Stimulated activated CD8-positive, alpha-beta memory T cell treated with anti-CD3 and anti-CD28 coated beads, Interleukin-12 subunit alpha, Interleukin-12 subunit beta, amount 100 ng/mL, for 24 hours (primary cell): ENCODE results near the gene RNF223.
"Not testable (repeated sequence)": the region's sequence is repeated elsewhere in the genome, so short reads cannot be mapped to it uniquely, and the experiment has no call there.

Experiments used
- DNase-seq: peaks from one replicate; pipeline ENCODE4 v3.0.0-alpha.2; 2020; ENCODE audit errors: extremely low read depth

The RNF223 gene

DNA sequence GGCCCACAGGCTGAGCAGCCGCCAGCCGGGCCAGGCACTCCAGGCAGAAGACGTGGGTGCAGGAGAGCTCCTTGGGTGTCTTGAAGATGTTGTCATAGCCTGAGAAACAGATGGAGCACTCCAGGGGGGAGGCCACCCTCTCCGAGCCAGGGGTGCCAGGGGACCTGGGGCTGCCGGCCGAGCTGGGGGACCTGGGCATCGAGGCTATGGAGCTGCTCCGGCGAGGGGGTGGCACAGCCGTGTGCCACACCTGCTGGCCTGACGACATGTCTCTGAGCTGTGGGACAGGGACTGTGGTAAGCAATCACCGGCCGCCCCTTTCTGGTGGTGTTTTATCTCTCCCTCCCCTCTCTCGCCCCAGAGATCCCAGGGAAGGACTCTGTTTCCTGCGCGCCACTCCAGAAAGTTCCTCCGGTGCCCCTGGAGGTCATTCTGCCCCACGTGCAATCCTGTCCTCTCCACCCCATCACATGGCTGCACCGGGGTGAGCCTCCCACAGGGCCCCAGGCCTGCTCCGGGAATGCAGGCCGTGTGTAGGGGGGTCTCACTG is 1.7 kb downstream of the RNF223 start:
- no peak for DNase-seq

DNA sequence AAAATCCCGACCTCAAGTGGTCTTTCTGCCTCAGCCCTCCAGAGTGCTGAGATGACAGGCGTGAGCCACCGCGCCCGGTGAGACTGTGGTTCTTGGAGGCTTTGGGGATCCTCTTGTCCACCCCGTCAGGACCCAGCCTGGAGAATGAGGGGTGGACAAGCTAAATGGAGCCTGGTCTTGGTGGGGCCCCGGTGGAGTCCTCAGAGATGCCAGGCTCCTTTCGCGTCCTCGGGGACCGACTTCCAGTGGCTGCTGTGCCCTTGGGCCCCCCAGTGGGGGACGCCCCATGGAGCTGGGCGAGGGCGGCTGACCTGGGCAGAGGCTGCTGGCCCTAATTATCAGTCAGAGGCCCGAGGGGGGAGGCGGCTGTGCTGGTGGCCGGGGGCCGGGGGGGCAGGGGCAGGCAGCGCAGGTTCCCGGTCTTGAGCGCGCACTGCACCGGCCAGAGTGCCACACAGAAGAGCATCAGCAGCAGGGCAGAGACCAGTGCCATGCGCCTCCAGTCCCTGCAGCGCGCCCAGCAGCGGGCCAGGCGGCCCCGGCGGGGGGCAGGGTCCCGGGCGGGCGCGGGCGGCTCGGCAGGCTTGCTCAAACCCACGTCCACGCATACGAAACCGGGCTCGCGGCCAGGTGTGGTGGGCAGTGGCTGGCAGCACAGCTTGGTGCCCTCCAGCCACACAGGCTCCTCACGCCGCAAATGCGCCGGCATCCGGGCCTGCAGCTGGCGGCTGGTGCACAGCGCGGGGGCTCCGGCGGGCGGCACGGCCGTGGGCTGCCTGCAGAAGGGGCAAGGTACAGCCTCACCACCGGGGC is 2.4 kb downstream of the RNF223 start:
- DNase-seq, result no peak

DNA sequence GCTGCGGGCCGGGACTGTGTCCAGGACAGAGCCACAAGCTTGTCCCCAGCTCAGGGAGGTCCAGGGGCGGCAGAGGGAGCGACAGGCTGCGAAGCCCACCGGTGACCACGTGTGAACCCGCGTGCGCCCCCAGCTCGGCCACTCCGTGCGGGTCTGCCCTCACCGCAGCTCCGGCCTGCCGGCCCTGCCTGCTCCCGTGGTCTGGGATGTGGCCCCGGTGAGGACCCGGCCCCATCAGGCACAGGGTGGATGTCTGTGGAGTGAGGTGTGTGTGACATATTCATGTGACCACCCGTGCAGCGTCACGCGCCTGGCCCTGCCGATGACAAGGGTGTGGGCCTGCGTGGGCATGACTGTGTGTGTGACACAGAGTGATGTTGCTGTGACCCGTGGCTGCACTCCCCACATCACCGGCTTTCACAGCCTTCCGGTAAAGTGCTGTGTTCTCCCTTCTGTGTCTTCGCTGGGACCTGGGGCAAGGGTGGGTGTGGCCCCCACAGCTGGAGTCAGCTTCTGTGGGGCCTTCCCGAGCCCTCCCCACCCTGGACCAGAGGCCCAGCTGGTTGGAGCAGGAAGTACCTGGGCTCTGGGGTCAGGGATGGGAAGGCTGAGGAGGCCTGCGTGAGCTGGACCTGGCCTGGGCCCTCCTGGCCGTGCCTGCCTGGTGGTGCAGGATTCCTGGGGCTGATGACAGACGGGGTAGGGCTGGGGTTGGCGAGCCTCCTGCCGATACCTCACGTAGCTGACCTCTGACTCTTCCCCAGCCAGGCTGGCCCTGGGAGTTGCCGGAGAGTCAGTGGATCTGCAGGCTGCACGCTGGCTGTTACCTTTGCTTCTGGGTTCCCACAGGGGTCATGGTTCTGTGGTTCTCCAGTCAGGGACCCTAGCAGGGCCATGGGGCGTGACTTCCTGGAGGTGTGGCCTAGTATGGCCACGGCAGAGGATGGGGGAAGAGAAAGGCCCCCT is 4.1 kb downstream of the RNF223 start:
- DNase-seq, result no peak

DNA sequence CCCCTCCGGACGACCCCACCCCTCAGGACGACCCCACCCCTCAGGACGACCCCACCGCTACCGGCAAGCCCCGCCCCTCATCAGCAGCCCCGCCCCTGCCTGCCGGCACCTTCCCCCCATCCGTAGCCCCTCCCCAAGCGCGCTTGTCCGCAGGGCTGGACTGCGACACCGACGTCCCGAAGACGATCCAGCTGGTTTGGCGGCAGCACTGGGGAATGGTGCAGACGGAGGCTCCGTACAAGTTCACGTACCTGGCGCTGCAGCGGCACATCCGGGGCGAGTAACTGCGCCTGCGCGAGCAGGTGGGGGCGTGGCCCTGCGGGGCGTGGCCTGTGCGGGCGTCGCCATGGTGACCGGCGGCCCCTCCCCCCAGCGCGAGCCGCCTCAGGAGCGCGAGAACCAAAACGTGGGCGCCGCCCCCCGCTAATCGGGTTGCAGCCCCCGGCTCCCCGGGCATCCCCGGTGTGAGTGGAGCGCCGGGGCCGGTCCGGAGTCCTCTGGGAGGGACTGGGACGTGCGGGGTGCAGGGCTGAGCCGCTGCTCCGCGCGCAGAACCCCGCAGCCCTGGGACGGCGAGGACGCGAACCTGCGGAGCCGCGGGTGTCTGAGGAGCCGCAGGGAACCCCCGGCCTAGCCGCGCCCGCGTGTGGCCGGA is 4.9 kb downstream of the RNF223 start:
- peak; percentile 61 for DNase-seq

DNA sequence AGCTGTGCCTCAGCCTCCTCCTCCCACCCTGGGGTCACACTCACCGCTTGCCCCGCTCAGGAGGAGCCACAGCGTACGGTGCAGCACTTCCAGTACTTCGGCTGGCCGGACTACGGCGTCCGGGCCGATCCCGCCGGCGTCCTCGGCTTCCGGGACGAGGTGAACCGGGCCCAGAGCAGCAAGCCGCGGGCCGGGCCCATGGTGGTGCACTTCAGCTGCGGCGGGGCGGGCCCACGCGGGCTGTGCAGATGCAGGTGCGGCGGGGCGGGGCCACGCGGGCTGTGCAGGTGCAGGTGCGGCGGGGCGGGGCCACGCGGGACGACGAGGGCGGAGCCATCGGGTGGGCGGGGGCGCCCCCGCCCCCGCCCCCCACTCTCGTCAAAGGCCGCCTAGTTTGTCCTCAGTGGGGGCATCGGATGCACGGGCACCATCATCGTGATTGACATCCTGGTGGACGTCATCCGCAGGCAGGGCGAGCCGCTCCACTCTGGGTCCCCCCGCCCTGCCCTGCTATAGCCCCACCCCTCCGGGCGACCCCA is 5.5 kb downstream of the RNF223 start:
- DNase-seq, result no peak

DNA sequence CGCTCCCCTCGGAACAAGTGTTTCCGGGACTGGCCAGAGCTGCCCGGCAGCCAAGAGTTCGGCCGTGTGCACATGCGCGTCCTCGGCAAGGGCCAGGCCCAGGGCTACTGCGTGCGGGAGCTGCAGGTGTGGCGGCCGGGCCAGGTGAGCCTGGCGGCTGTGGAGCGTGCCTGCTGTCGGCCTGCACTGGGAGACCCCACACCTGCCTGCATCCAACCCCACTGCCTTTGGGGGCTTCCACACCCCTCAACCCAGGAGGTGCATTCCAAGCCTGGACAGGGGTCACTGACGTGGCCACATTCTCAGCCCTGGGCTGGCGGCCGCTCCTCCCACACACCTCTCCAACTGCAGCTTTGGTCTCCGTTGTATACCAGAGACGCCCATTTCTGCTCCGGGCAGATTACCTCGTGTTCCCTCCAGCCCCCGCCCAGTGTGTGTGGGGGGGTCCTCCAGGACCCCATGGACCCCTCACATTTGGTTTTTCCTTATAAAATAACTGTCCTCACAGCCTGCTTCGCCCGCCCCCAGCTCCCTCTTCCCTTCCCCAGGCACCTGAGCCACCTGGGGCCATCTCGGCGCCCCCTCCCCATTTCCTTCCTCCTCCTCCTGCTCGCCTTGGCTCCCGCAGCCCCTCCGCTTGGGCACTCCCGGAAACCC is 6.1 kb downstream of the RNF223 start:
- DNase-seq, result no peak

DNA sequence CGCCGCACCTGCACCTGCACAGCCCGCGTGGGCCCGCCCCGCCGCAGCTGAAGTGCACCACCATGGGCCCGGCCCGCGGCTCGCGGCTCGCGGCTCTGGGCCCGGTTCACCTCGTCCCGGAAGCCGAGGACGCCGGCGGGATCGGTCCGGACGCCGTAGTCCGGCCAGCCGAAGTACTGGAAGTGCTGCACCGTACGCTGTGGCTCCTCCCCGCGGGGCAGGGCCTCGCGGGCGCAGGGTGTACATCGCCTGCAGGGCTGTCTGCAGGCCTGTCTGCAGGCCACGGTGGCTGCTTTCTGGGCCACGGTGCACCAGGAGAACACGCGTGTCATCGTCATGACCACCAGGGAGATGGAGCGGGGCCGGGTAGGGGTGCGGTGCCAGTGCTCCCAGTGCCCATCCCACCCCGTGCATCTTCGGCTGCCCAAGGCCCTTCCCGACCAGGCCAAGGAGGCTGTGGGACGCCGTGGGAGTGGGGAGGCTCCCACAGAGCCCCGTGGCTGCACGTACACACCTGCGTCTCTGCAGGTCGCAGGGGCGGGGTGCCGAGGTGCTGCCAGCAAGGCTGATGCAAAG is 6.7 kb downstream of the RNF223 start:
- DNase-seq, result no peak

DNA sequence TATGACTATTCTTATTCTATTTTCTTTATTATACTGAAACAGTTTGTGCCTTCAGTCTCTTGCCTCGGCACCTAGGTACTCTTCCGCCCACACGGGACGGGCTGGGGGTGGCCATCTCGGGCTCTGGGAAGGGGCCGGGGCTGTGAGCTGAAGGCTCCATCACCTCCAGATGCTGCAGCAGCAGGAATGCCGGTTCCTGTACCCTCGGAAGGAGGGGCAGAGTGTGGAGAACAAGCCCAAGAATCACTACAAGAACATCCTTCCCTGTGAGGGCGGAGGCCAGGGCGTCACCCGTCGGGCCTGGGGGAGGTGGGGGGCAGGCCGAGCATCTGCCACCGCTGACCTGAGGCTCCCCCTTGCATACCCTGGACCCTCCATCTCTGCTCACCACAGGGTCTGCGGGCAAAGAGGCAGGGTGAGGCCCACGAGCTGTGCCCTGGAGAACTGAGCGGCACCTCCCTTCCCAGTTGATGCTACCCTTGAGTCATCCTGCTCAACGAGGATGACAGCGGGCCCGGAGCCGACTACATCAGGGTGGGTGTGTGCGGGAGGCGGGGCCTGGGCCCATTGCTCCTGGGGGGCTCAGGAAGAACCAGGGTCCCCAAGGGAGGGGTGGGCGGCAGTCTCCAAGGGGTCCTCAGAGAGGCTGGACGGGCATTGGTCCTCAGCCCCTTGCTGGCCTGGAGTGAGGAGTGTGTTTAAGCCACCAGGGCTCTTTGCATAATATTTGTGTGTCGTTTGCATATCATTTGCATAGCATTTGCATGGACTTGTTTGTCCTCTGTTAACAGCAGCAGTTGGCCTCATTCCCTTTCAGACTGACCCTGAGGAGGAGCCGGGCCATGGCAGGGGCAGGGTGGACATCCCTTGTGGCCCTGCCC is 7.5 kb downstream of the RNF223 start:
- no peak for DNase-seq

DNA sequence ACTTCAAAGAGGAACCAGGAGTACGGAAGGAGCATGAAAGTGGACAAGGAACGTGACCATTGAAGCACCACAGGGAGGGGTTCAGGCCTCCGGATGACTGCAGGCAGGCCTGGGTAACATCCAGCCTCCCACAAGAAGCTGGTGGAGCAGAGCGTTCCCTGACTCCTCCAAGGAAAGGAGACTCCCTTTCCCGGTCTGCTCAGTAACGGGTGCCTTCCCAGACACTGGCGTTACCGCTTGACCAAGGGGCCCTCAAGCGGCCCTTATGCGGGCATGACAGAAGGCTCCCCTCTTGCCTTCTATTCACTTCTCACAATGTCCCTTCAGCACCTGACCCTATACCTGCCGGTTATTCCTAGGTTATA is 8.2 kb downstream of the RNF223 start:
- not testable (repeated sequence) for DNase-seq

DNA sequence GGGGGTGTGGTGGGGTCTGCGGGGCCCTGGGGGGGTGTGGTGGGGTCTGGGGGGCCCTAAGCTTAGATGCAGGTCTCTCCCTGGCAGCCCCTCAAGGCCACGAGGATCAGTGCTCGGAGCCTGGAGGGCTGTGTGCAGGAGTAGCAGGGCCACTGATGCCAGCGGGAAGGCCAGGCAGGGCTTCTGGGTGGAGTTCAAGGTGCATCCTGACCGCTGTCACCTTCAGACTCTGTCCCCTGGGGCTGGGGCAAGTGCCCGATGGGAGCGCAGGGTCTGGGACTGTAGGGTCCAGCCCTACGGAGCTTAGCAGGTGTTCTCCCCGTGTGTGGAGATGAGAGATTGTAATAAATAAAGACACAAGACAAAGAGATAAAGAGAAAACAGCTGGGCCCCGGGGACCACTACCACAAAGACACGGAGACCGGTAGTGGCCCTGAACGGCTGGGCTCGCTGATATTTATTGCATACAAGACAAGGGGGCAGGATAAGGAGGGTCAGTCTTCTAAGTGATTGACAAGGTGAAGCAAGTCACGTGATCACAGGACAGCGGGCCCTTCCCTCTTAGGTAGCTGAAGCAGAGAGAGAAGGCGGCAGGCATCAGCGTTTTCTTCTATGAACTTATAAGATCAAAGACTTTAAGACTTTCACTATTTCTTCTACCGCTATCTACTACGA is 8.7 kb downstream of the RNF223 start:
- no peak for DNase-seq

DNA sequence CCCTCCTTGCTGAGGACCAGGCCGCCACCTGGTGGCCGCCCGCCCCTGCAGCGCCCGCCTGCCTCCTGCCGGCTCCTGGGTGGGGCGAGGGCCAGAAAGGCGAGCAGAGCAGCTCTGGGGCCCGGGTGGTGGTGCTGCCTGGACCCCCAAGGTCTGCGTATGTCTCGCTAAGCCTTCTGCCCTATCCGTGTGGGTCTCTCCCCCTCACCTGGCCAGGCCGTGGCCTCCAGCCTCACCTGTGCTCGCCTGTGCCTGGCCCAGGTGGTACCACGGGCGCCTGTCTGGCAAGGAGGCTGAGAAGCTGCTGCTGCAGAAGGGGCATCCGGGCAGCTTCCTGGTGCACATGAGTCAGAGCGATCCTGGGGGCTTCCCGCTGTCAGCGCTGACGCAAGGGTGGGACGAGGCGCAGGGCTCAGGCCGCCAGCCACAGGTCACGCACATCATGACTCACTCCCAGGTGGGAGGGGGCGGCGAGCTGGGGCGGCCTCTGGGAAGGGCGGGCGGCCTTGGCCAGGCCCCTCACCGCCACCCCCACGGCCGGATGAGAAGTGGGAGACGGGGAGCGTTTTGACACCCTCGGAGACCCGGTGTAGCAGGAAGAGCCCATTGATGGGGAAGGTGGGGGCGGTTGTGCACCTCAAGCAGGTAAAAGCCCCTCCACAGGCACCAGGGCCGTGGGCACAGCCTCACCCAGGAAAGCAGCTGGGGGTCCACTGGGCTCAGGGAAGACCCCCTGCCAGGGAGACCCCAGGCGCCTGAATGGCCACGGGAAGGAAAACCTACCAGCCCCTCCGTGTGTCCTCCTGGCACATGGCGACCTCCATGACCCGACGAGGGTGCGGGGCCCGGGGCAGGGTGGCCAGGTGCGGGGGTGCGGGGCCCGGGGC is 9.9 kb downstream of the RNF223 start:
- peak; percentile 78 for DNase-seq

DNA sequence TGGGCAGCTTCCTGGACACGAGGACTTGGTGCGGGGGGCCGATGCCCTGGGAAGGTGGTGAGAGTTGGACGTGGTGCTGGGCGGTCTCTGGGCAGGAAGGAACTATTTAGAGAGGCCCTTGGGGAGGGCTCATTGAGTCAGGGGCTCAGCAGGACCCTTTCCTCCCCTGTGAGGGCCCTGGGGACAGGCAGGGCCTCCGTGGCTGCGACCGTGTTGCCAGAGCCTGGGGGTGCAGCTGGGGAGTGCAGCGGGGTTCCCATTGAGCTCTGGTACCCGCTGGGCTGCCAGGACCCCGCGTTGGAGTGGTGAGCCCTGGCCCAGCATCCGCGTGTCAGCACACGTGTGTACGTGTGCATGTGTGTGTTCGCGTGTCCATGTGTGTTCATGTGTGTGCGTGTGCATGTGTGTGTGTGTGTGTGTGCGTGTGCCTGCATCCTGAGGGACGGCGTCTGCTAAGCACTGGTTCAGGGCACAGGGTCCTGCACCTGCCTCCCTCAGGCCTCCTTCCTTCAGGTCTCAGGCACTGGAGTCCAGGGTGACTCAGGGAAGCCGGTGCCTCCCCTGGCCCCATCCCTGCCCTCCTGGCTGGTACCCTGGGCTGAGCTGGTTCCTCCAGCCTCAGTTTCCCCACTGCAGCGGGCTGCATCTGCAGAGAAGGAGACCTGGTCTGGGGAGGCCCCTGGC is 10.7 kb downstream of the RNF223 start:
- no peak for DNase-seq

DNA sequence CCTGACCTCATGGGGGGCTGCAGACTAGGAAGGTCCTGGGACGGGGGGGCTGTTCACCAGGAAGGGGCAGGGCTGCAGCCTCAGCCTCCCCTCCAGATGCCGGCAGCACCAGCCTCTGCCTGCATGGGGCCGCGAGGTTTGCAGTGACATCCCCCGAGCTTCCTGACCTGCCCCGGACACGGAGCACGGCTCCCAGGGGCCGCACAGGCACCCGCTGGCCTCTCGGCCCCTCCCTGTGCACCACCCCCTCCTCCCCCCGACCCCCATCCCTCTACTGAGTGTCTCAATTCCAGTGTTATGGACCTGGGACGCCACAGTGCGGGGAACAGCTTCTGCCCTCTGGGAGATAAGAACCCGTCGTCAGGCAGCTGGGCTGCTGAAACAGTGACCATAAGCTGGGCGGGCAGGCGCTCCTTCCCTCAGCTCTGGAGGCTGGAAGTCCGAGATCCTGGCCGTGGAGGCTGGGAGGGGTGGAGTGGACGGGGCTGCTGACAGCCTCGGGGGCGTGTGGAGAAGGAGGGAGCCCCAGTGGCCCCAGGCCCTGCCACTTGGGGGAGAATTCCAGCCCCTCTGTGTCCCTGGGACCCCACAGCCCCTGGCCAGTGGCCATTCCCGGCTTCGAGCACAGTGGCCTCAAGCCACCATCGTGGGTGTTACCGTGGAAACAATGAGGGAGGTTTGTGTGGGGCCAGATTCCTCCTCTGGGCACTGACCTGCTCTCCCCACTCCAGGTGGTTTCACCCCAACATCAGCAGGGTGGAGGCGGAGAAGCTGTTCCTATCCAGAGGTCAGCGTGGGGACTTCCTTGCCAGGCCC is 11.6 kb downstream of the RNF223 start:
- DNase-seq, result no peak

DNA sequence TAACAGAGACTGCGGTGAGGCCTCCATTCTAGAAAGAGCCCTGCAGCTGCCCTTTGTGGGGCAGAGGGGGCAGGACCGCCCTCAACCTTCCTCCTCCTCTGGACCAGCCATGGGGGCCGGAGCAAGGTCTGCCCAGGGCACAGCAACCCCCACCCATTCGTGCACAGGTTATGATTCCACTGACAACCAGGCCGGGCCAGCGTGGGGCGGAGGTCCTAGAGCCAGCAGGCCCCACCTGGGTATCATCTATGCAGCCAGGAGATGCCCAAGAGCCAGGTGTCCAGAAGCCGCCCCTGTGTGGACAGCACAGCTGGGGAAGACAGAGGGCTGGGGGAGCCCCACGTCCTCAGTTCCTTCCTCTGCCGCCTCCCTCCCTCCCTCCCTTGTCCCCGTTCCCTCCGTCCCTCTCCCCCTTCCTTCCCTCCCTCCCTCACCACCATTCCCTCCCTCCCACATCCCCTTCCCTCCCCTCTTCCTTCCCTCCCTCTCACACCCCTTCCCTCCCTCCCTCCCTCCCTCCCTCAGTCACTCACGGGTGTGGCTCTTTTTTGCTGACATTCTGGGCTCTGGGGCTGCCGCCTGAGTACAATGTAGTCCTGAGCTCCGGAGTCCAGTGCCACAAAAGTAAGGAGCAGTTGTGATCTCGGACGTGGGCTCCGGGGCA is 12.3 kb downstream of the RNF223 start:
- DNase-seq, result no peak

DNA sequence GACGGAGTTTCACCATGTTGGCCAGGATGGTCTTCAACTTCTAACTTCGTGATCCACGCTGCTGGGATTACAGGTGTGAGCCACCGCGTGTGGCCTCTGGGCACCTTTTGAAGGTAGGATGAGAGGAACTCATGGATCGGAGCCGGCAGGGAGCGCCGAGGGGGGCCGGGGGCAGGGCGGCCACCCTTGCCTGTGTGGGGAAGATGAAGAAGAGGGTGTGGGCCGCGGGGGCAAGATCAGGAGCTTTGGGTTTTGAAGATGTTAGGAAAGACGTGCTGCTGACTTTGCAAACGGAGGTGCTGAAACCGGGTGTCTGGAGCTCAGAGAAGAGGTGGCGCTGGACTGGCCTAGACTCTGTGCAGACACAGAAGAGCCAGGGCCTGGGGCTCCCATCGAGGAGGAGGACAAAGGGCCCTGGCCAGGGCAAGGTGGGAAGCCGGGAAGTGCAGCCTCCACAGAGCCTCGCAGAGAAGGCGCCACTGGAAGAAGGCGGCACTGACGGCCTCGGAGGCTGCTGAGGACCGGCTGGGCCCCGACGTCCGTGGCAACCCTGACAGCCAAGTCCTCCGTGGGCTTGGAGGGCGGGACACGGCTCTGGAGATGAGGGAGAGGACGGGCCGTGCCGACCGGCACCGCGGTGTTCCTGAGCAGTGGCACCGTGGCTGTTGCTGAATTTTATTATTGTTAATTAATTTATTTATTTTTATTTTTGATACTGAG is 13.7 kb downstream of the RNF223 start:
- no peak for DNase-seq
